GM12801 (cell line): ENCODE measurements around the gene BANF2.

ENCODE experiments used
- CTCF ChIP-seq: IDR thresholded peaks from one replicate; pipeline ENCODE4 v1.5.1; 2011; ENCODE audit warnings: control low read depth; ENCODE audit not compliant: insufficient read length; ENCODE audit errors: extremely low read depth

Gene BANF2

DNA sequence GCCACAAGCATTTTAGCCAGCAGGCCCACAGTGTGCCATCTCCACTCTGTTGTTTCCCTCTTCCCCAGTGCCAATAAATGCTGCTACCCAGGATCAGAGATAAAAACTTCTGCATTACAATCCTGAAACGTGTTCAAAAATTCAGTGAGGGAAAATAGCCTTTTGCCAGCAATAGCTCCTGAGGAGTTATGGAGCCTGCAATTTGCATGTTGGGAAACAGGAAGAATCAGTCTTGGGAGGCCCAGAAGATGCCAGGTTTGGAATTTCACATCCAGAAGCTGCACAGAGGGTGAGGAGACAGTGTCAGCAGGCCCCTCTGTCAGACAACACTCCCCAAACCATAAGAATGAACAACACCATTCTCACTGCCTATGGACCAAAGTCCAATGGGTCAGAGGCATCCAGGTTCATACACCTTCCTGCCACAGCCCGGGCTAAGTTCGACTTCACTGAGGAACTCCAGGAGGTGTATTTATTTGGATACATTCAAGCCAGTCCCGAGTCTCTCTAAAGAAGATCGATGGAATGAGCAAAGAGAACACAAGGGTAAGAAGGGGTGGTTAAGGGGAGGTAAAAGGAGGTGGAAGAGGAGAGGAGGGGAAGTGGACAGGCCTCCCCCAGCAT, 38.5 kb upstream of the BANF2 start:
- no peak for TF ChIP-seq CTCF

GRCh38 chr20:17662333-17663039, 37.3 kb upstream of the BANF2 start:
- no peak for TF ChIP-seq CTCF

DNA sequence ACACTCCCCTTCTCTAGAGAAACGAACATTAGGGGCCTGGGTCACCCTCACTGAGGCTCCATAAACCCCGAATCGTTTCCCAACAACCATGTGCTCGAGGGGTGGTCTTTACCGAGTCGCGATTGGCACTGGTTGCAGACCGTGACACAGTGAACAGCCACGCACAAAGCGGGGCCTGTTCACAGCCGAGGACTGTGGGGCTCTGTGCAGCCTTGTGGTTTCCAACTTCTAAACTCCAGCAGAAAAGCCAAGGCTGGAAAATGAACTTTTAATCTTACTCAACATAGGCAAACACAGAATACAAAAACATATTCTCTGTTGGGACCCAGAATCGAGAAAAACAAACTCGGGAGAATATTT, 36.7 kb upstream of the BANF2 start:
- no peak for TF ChIP-seq CTCF

GRCh38 chr20:17663486-17663885, 36.3 kb upstream of the BANF2 start:
- TF ChIP-seq CTCF, result no peak

DNA sequence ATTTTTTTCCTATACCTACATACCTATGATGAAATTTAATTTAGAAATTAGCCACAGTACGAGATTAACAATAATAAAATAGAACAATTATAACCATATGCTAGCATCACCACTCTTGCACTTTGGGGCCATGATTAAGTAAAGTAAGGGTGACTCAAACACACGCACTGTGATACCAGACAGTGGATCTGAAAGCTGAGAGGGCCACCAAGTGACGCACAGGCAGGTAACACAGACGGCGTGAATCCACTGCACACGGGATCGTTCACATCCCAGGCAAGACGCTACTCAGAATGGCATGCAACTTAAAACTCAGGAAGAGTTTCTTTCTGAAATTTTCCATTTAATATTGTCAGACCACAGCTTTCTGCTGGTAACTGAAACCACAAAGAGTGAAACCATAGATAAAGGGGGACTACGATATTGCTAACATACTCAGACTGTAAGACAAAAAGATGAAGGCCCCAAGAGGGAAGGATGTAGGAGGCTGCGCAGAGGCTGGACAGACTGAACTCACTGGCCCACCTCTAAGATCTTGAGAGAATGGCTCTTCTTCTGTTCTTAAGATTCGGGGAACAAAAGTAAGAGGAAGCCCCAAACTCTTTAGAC, 35.6 kb upstream of the BANF2 start:
- no peak for TF ChIP-seq CTCF

GRCh38 chr20:17665756-17666155, 34.0 kb upstream of the BANF2 start:
- no peak for TF ChIP-seq CTCF

GRCh38 chr20:17666481-17666880, 33.3 kb upstream of the BANF2 start:
- TF ChIP-seq CTCF, result no peak
